Amygdala (tissue), 56 donors: ENCODE results near the gene DNPH1.

ENCODE experiments used
- DNase-seq, 56 donors: peaks; one replicate each; lab custom pipeline; 2025; lab: John Stamatoyannopoulos, UW

The DNPH1 gene

DNA sequence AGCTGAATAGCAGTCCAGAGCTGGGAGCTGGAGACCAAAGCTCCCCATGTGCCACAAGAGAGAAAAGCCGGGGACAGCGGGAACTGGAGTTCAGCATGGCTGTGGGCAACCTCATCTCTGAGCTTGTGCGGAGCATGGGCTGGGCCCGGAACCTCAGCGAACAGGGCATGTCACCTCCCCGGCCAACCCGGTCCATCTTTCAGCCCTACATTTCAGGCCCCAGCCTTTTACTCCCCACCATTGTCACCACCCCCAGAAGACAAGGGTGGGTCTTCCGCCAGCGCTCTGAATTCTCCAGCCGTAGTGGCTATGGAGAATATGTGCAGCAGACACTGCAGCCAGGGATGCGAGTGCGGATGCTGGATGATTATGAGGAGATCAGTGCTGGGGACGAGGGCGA lies 43.3 kb downstream of the DNPH1 start:
- no peak for DNase-seq

DNA sequence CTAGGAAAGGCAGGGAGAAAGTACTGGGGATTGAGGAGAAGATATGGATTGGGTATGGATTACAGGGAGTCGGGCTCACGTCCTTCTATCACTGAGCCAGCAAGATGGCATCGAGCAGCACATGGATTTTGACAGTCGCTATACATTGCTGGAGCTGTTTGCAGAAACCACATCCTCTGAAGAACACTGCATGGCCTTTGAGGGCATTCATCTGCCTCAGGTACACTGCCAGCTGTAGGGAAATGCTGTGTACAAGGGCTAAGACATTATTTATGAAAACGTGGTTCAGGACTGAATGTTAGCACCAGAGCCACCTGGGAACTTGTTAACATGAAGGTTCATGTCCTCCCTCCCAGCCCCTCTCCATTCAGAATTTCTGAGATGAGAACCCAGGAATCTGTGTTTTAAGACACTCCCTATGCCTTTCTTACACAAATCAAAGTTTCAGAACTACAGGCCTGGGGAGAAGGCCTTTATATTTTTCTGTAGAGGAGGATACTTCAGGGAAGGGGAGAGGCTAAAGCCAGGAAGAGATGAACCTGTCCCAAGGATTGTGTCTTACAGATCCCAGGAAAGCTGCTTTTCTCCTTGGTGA lies 43.8 kb downstream of the DNPH1 start:
- no peak for DNase-seq

GRCh38 chr6:43184268-43184985 lies 44.9 kb downstream of the DNPH1 start:
- DNase-seq: peak in 8 of 56 donors; percentile 7 to 31 (median 16)

DNA sequence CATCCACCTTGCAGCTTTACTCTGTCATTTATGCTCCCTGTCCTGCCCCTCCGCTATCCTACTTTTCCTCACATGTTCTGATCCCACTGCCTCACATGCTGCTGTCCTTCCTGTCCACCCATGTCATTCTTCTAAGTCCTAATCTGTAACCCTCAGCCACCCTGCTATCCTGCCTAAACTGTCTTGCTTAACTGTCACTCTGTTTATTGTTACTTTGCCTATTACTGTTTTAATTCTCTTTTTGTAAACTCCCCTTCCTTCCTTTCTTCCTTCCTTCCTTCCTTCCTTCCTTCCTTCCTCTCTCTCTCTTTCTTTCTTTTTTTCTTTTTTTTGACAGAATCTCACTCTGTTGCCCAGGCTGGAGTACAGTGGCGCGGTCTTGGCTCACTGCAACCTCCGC lies 45.8 kb downstream of the DNPH1 start:
- no peak for DNase-seq

DNA sequence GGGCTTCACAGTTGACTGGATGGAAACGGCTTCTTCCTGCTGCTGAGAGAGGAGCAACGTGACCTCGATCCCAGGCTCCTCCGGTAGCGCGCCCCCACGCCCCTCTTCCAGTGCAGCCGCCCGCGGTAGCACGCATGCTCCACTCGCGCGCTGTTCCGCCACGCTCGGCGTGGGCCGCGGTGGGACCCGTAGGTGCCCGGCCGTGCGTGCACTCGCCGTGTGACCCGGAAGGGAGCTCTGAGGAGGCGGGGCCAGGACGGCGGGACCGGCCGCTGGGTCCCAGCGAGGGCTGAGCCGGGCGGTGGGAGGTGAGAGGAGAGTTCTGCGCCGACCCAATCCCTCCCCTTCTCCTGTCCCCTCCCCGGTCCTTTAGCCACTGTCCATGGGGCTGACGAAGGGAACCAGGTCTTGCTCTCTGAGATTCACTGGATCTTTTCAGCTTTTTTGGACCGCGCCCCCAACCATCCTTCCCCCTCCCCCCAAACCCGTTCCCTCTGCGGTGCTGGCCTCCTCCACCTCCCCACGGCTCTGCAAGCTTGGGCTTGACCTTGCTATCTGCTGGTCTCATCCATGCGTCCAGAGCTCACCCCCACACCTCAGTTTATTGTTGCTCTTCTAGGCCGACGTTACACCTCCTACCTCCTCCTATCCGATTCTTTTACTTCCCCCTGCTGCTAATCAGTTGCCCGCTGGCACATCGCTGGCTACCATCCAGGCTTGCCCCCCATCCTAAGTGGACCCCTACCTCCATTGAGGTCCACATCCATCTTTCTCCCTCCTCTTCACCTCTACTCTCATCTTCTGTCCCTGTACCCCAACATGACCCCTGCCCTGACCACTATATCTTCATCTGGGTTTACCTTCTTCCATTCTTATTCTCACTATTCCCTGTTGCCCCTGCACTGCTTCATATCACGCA lies 47.1 kb downstream of the DNPH1 start, which contains the start of gene CUL9:
CUL9 (plus strand) TSS at position 255 of the 919 bp plus-strand sequence. CDS start 2,115 bp downstream, outside the sequence.
- peak in 55 of 56 donors; percentile 14 to 90 (median 75) for DNase-seq

GRCh38 chr6:43181621-43181941 lies 47.7 kb downstream of the DNPH1 start:
- DNase-seq: no peak

- DNase-seq: no peak
Measured at GRCh38 chr6:43180985-43181384, 48.3 kb downstream of the DNPH1 start.

DNA sequence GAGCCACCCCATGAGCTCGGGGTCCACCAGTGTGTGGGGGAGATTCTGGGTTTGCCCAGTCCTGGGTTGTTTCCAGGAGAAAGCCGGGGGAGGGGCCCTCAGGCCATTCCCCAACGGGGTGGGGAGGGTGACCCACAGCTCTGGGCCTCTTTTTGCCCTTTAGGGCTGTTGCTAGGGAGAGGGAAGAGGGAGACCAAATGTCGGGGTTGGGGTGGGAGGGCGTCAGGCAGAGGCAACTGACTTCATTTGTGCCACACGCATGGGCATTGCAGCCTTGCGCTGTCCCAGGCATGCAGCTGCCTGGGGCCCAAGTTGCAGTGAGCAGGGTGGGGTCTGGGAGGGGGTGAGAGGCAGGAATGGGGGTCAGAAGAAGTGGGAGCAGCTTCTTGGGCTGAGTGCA lies 49.2 kb downstream of the DNPH1 start:
- no peak for DNase-seq

GRCh38 chr6:43178951-43179830 lies 50.1 kb downstream of the DNPH1 start:
- no peak for DNase-seq

- DNase-seq: peak in 1 of 56 donors; percentile 7
Measured at GRCh38 chr6:43178150-43178549, 51.1 kb downstream of the DNPH1 start.

DNA sequence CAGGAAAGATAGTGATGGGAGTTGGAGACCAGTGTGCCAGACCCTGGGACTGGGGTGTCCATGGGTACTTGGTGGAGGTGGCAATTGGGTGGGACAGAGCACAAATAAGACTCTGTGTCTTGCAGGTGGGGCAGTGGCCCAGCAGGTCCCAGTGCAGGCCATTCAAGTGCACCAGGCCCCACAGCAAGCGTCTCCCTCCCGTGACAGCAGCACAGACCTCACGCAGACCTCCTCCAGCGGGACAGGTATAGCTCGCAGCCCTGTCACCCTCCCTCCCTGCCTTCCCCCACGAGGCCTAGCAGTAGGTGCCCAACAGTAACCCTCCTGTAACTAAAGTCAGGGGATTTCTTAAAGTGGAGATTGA lies 52.9 kb downstream of the DNPH1 start:
- DNase-seq: no peak

- no peak for DNase-seq
Measured at GRCh38 chr6:43175676-43176422, 53.4 kb downstream of the DNPH1 start.
